H9 (cell line): Measurements from ENCODE around the gene HYAL3. TPM values are rescaled to one million over a fixed set of nuclear protein-coding genes. Genes with fewer than 3 reads are reported as not detected.

Source experiments
- DNase-seq: peaks from one replicate; pipeline ENCODE4 v3.0.0-alpha.2; 2017
- H2AFZ ChIP-seq: one replicate; pipeline ENCODE4 v1.6.1; 2013; ENCODE audit warnings: mild to moderate bottlenecking, low read length, control low read depth, moderate library complexity
- H2AK5ac ChIP-seq: 2 replicates; pipeline ENCODE4 v1.6.1; 2013; ENCODE audit warnings: low read length, control low read depth, mixed read lengths; ENCODE audit not compliant: insufficient read length
- H2BK120ac ChIP-seq: one replicate; pipeline ENCODE4 v1.6.1; 2013; ENCODE audit warnings: low read depth, mild to moderate bottlenecking, low read length, control low read depth, inconsistent platforms; ENCODE audit not compliant: poor library complexity, severe bottlenecking
- H2BK12ac ChIP-seq: 2 replicates; pipeline ENCODE4 v1.6.1; 2013; ENCODE audit warnings: low read length, control low read depth, mixed read lengths, low read depth; ENCODE audit not compliant: insufficient read length
- H2BK15ac ChIP-seq: 2 replicates; pipeline ENCODE4 v1.6.1; 2013; ENCODE audit warnings: low read depth, low read length, control low read depth
- H2BK20ac ChIP-seq: one replicate; pipeline ENCODE4 v1.6.1; 2013; ENCODE audit warnings: low read depth, mild to moderate bottlenecking, low read length, control low read depth, inconsistent platforms; ENCODE audit not compliant: poor library complexity, severe bottlenecking
- H2BK5ac ChIP-seq: 2 replicates; pipeline ENCODE4 v1.6.1; 2013; ENCODE audit warnings: low read length, control low read depth, mixed read lengths; ENCODE audit not compliant: insufficient read length
- H3K14ac ChIP-seq: 2 replicates; pipeline ENCODE4 v1.6.1; 2013; ENCODE audit warnings: low read length, control low read depth; ENCODE audit not compliant: insufficient read depth
- H3K18ac ChIP-seq: 2 replicates; pipeline ENCODE4 v1.6.1; 2013; ENCODE audit warnings: low read depth, mild to moderate bottlenecking, mixed read lengths, low read length, control low read depth; ENCODE audit not compliant: insufficient read length
- H3K23ac ChIP-seq: 2 replicates; pipeline ENCODE4 v1.6.1; 2013; ENCODE audit warnings: low read length, control low read depth, mixed read lengths, low read depth; ENCODE audit not compliant: insufficient read length
- H3K23me2 ChIP-seq: 2 replicates; pipeline ENCODE4 v1.6.1; 2013; ENCODE audit warnings: low read depth, mild to moderate bottlenecking, mixed read lengths, low read length, control low read depth; ENCODE audit not compliant: insufficient read length, poor library complexity, severe bottlenecking
- H3K27ac ChIP-seq: 2 replicates; pipeline ENCODE4 v1.5.1; 2013; ENCODE audit warnings: low read length, control low read depth, mixed read lengths, low read depth; ENCODE audit not compliant: insufficient read length
- H3K27me3 ChIP-seq: 2 replicates; pipeline ENCODE4 v1.6.1; 2013; ENCODE audit warnings: low read length, control low read depth, inconsistent platforms; ENCODE audit not compliant: insufficient read depth
- H3K4ac ChIP-seq: 2 replicates; pipeline ENCODE4 v1.6.1; 2013; ENCODE audit warnings: low read depth, mild to moderate bottlenecking, control low read depth, inconsistent platforms, low read length, moderate library complexity
- H3K4me1 ChIP-seq: 2 replicates; pipeline ENCODE4 v1.6.1; 2013; ENCODE audit warnings: low read length, control low read depth, inconsistent platforms; ENCODE audit not compliant: insufficient read depth
- H3K4me2 ChIP-seq: 2 replicates; pipeline ENCODE4 v1.6.1; 2013; ENCODE audit warnings: low read length, control low read depth, mixed read lengths; ENCODE audit not compliant: insufficient read length, insufficient read depth
- H3K56ac ChIP-seq: 2 replicates; pipeline ENCODE4 v1.6.1; 2013; ENCODE audit warnings: low read depth, mild to moderate bottlenecking, mixed read lengths, low read length, control low read depth; ENCODE audit not compliant: insufficient read length
- H3K79me1 ChIP-seq: 2 replicates; pipeline ENCODE4 v1.6.1; 2013; ENCODE audit warnings: low read depth, mild to moderate bottlenecking, moderate library complexity, low read length, control low read depth, inconsistent platforms; ENCODE audit not compliant: insufficient read depth, poor library complexity, severe bottlenecking
- H3K79me2 ChIP-seq: 2 replicates; pipeline ENCODE4 v1.6.1; 2013; ENCODE audit warnings: low read length, control low read depth, inconsistent platforms; ENCODE audit not compliant: insufficient read depth
- H3K9ac ChIP-seq: 2 replicates; pipeline ENCODE4 v1.6.1; 2013; ENCODE audit warnings: low read length, control low read depth, mixed read lengths; ENCODE audit not compliant: insufficient read length; ENCODE audit errors: extremely low read depth
- H3K9me3 ChIP-seq: one replicate; pipeline ENCODE4 v1.6.1; 2013; ENCODE audit warnings: low read depth, low read length, inconsistent platforms; ENCODE audit not compliant: control insufficient read depth
- H3T11ph ChIP-seq: one replicate; pipeline ENCODE4 v1.6.1; 2013; ENCODE audit warnings: mild to moderate bottlenecking, low read length, control low read depth, inconsistent platforms
- H4K20me1 ChIP-seq: one replicate; pipeline ENCODE4 v1.6.1; 2013; ENCODE audit not compliant: control insufficient read depth, insufficient read length, insufficient read depth
- H4K5ac ChIP-seq: 2 replicates; pipeline ENCODE4 v1.6.1; 2013; ENCODE audit warnings: low read depth, mild to moderate bottlenecking, mixed read lengths, low read length, control low read depth; ENCODE audit not compliant: insufficient read length
- H4K8ac ChIP-seq: replicated peaks from 2 replicates; pipeline ENCODE4 v1.6.1; 2013; ENCODE audit warnings: low read length, control low read depth, mixed read lengths, low read depth; ENCODE audit not compliant: insufficient read length
- H4K91ac ChIP-seq: 2 replicates; pipeline ENCODE4 v1.6.1; 2013; ENCODE audit warnings: low read depth, mild to moderate bottlenecking, moderate library complexity, mixed read lengths, low read length, control low read depth; ENCODE audit not compliant: insufficient read length
- H3K27ac Mint-ChIP-seq, 3 experiments: 2 replicates in 2 of 3; 3 replicates in 1 of 3; pipeline ENCODE4 v1.8.0; 2020 to 2021; ENCODE audit warnings: mixed read lengths in 3 of 3, mild to moderate bottlenecking in 1 of 3, moderate library complexity in 1 of 3
- H3K27me3 Mint-ChIP-seq: 2 replicates; pipeline ENCODE4 v1.8.0; 2021; ENCODE audit warnings: low read depth, mild to moderate bottlenecking, moderate library complexity, mixed read lengths
- H3K36me3 Mint-ChIP-seq, 3 experiments: 2 replicates in 2 of 3; 3 replicates in 1 of 3; pipeline ENCODE4 v1.8.0; 2020 to 2021; ENCODE audit warnings: low read depth in 3 of 3, mixed read lengths in 3 of 3; ENCODE audit not compliant: insufficient read depth in 1 of 3
- H3K4me1 Mint-ChIP-seq, 2 experiments: 2 replicates each; pipeline ENCODE4 v1.8.0; 2020; ENCODE audit warnings: mixed read lengths in 2 of 2
- H3K4me3 Mint-ChIP-seq, 2 experiments: 2 replicates in 1 of 2; 3 replicates in 1 of 2; pipeline ENCODE4 v1.8.0; 2020 to 2021; ENCODE audit warnings: mild to moderate bottlenecking in 2 of 2, mixed read lengths in 2 of 2, moderate library complexity in 1 of 2
- H3K9me3 Mint-ChIP-seq, 2 experiments: 2 replicates in 1 of 2; 3 replicates in 1 of 2; pipeline ENCODE4 v1.8.0; 2020; ENCODE audit warnings: mild to moderate bottlenecking in 2 of 2, mixed read lengths in 2 of 2, moderate library complexity in 1 of 2
- WGBS: extraction: QIAGEN DNeasy Blood & Tissue Kit; methylation state at CpG from one replicate; pipeline ENCODE4 v1.1.7; 2013; ENCODE audit warnings: missing lambda C conversion rate, low lambda C conversion rate, mixed read lengths; ENCODE audit not compliant: insufficient read length; ENCODE audit errors: extremely low coverage; 5-methylcytosine and 5-hydroxymethylcytosine counted together
- total RNA-seq: library from RNA; stranded (reverse); gene quantifications from 2 replicates; pipeline ENCODE4 v1.2.1, GENCODE V29; 2021
- TF ChIP-seq, protein P1 (sequence below): fragments of 200-600 bp; sonication (generic); conservative IDR thresholded peaks from 3 replicates; pipeline ENCODE4 v1.8.0; 2021; ENCODE audit warnings: antibody characterized with exemption, mild to moderate bottlenecking

HYAL3 gene
- total RNA-seq, 1 experiment from 2014 or later = 3.1 TPM

DNA sequence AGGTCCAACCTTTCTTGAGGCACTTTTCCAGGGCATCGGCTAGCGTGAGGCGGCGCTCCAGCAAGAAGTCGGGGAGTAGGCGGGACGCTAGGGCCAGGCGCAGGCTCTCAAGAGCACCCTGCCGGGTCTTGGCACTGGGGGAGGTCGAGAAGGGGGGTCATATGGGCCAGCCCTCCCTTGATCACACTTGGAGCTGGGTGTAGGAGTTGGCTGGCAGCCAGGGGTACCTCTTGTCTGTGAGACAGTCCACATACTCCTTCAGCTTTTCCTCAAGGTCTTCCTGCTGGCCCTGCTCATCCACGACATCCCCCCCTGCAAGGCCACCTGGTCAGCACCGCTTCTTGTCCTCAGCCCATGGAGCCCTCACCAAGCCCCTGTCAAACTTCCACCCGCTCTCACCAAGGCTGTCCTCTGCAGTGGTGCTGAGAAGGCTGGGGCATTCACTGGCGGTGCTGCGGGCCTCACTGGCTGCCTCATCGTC, 9.0 kb downstream of the HYAL3 start:
- Histone ChIP-seq H3K18ac (no peak overlapping the region), H3K23ac (no peak overlapping the region), H3K79me2 (peaks cover 3% of the 10 kb centered on the region; the same call in 1 of the 2 replicates), H4K20me1 (no peaks in the 10 kb centered on the region), H4K91ac (no peak overlapping the region), H4K5ac (no peak overlapping the region), H3K56ac (no peak overlapping the region), H2BK15ac (no peak overlapping the region), H3T11ph (no peak overlapping the region), H3K27ac (no peak overlapping the region), H3K23me2 (peaks cover 5% of the 10 kb centered on the region), H3K9me3 (no peaks in the 10 kb centered on the region), H2BK12ac (no peak overlapping the region), H2AFZ (no peak overlapping the region), H3K4ac (no peak overlapping the region), H2BK5ac (no peak overlapping the region), H3K4me2 (no peak overlapping the region), H2BK20ac (no peak overlapping the region), H3K14ac (no peak overlapping the region), H3K9ac (no peak overlapping the region), H4K8ac (no peak overlapping the region), H3K4me1 (no peaks in the 10 kb centered on the region), H3K27me3 (no peaks in the 10 kb centered on the region), H2AK5ac (no peak overlapping the region), H3K79me1 (no peaks in the 10 kb centered on the region), H2BK120ac (no peak overlapping the region)
- TF ChIP-seq, protein P1, sequence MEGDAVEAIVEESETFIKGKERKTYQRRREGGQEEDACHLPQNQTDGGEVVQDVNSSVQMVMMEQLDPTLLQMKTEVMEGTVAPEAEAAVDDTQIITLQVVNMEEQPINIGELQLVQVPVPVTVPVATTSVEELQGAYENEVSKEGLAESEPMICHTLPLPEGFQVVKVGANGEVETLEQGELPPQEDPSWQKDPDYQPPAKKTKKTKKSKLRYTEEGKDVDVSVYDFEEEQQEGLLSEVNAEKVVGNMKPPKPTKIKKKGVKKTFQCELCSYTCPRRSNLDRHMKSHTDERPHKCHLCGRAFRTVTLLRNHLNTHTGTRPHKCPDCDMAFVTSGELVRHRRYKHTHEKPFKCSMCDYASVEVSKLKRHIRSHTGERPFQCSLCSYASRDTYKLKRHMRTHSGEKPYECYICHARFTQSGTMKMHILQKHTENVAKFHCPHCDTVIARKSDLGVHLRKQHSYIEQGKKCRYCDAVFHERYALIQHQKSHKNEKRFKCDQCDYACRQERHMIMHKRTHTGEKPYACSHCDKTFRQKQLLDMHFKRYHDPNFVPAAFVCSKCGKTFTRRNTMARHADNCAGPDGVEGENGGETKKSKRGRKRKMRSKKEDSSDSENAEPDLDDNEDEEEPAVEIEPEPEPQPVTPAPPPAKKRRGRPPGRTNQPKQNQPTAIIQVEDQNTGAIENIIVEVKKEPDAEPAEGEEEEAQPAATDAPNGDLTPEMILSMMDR = no peak
- H3K9me3 Mint-ChIP-seq = no peaks in the 10 kb centered on the region; a peak in 1 of 5 replicates
- no CpG with 5 or more reads among the region's 16 CpGs for WGBS
- peaks cover 11% of the 10 kb centered on the region in 2 experiments for H3K4me1 Mint-ChIP-seq
- no peak overlapping the region for H3K27ac Mint-ChIP-seq
- no peak for DNase-seq
- H3K27me3 Mint-ChIP-seq = no peaks in the 10 kb centered on the region
- peak overlapping the region; percentile 55 to 82; a peak in 4 of 5 replicates for H3K4me3 Mint-ChIP-seq
- H3K36me3 Mint-ChIP-seq = peaks cover 26 to 44% (median 40%) of the 10 kb centered on the region in 3 experiments; a peak in 6 of 7 replicates
